Occipital lobe (tissue), 2 donors: ENCODE data around the gene VSTM4. TPM values are rescaled to one million over a fixed set of nuclear protein-coding genes. Genes with fewer than 3 reads are reported as not detected.

Source experiments
- DNase-seq: peaks from one replicate; lab custom pipeline; 2025; lab: John Stamatoyannopoulos, UW
- total RNA-seq: library from RNA; depleted of rRNA; stranded (reverse); fragments of >200 nt; gene quantifications from one replicate; pipeline ENCODE4 v1.2.3, GENCODE V29; 2014

The VSTM4 gene
- total RNA-seq, 1 donor from 2014 or later: 2.3 TPM

DNA sequence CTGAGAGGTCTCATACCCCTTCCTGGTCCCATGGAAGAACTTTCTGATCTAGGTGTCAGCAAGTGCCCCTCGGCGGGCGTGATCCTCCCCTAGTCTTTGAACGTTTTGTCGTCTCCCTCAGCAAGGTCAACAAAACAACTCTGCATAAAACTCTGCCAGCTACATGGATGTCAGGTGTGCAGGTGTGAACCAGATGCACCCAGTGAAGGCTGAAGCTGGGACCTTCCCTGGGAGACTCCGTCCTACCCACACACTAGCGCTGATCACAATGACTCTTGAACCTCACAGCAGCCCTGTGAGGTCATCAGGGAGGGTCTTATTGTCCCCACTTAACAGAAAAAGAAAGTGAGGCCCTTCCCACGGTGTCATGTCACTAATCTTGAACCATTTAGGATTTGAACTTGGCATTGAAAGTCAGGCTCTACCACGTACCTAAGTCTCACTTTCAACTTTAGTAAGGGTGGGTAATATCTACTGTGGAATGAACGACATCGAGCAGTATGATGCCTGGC, 68.1 kb downstream of the VSTM4 start:
- DNase-seq: no peak

DNA sequence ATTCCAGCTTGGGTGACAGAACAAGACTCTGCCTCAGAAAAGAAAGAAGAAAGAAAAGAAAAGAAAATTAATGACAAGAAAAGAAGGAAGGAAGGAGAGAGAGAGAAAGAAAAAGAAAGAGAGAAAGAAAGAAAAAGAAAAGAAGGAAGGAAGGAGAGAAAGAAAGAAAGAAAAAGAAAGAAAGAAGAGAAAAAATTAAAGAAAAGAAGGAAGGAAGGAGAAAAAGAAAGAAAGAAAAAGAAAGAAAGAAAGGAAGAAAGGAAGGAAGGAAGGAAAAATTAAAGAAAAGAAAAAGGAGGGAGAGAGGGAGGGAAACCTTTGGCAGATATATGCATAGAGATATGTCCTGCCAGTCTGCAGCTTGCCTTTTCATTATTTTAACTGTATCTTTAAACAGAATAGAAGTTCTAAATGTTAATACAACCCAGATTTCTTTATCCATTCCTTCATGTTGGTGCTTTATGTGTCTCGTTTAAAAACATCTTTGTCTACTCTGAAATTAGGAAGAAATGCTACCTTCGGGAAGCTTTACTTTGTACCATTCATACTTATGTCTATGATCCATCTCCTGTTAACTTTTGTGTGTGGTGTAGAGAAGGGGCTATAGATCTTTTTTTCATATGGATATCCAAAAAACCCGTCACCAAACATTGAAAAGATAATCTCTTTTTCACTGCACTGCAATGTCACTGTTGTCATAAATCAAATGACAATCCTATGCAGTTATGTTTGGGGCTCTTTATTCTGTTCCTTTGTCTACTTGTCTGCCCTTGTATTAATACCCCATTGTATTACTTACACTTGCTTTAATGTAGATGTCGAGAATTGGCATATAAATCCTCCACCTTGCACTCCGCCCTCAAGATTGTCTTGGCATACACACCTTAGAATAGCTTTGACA, 70.8 kb downstream of the VSTM4 start:
- DNase-seq: no peak

DNA sequence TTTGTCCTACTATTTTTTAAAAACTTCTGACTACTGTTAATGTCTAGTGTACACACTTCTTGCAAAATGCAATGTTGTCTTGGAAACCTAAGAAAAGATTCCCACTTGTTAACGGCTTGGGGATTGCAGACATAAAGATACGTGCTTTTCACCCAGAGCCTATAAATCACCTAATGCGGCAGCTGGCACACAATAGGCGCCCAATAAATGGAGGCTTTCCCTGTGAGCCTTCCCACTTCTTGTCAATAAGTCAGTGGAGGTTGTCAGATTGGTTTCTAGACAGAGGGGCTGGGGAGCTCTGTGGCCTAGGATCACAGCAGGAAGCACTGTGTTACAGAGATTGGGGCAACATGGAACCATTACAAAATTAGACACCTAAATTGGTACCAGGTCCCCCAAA, 74.7 kb downstream of the VSTM4 start:
- DNase-seq: no peak

DNA sequence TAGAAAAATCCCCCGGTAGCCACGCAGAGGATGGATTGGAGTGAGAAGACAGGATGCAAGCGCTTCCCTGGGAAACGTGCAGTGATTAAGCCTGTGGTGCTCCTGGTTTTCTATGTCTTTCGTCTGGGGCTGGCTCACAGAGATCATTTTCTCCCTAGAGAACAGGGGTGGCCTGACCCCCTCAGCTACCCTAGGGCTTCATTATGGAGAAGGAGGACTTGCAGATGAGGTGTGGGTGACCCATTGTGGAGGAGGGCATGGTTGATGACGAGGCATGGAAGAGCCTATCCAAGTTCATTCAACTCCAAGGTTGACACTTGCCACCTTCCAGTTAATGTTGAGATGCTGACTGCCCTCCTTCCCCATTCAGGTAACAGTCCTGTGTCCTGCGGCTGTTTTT, 75.9 kb downstream of the VSTM4 start:
- DNase-seq: no peak

DNA sequence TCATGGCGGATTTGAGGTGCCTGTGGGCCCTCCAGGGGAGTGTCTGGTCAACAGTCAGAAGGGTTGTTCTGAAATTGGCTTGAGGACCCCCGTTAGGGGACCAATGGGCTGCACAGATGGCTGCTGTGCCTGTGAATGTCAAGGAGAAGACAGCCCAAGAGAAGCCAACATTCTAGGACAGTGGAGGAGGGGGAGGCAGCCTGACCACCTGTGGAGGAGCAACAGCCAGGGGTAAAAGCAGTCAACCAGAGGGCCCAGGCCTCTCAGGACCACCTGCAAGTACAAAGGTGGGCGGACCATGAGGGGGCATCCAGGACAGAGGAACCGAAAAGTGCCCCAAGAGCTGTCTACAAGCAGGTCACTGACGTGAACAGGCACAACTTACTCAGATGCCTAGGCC, 76.6 kb downstream of the VSTM4 start:
- no peak for DNase-seq

DNA sequence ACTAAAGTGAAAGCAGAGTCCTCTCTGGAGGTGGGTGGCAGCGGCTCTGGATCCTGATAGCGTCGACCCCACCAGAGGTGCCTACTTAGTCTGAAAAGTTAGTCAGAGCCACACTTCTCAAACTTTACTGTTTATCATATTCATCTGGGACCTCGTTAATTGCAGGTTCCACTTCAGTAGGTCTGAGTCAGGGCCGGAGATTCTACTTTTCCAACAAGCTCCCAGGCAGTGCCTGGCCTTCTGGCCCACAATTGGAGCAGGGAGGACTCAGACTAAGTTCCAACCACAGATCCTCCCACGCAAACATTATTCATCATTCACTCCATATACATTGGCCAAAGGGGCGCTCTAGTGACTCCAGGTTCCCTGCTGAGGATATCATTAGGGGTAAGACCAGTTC, 78.1 kb downstream of the VSTM4 start:
- no peak for DNase-seq

DNA sequence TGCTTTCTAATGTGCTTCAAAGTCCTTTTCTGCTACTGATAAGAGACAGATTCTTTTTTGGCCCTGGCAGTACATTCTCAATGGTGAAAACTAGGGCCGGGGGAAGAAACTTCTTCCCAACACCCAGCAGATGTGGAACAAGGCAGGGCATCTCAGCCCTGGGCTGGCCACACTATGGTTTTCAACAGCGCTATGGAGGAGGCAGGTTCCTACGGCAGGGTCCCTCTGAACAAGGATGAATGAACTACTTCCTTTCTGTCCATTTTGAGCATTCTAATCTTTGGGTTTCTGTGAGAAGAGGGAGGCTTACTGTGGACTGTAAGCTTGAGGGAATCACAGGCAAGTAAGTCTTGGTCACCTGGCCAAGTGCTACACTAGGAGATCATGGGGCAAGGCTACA, 78.7 kb downstream of the VSTM4 start:
- no peak for DNase-seq

DNA sequence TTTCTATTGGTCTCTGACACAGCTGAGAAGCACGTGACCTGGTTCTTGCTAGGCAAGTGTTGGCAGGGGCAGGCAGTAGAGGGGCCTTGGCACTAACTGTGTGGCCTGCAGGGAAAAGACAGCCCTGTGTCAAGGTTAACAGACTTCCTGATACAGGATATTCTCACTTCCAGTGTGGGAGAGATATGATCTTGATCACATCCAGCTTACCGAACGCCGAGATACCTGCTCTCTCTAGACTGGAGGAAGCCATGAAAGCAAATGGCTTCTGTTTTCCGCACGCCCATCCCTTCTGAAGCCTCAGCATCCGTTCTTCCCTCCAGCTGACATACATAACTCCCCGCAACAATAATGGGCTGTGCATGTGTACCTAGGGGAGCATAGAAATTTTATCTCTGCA, 79.4 kb downstream of the VSTM4 start:
- no peak for DNase-seq

DNA sequence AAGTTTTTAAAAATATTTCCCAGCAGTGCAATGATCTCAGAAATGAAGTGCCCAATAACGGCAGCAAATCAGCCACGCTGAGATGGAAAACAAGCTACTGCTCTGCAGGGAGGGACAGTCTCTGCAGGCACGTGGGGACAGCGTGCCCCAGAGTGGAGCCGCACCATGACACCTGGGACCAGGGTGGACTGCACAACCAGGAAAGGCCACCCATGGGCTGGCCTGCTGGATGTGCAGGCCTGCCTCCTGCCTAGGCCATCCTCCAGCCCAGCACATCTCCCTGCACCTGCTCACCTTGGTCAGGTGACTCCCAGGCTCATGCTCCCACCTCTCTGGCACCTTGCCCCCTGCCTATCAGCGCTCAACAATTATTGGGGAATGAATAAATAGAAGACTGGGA, 80.4 kb downstream of the VSTM4 start:
- DNase-seq: no peak

DNA sequence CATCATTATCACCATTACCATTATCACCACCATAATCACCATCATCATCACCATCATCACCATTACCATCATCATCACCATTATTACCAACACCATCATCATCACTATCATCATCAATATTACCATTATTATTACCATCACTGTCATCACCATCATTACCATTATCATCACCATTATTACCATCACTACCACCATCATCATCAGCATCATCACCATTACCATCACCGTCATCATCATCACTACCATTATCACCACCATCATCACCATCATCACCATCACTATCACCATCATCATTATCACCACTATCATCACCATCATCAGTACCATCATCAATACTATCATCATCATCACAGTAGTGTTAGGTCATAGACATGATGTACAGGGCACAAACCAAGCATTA, 81.4 kb downstream of the VSTM4 start:
- DNase-seq: no peak

DNA sequence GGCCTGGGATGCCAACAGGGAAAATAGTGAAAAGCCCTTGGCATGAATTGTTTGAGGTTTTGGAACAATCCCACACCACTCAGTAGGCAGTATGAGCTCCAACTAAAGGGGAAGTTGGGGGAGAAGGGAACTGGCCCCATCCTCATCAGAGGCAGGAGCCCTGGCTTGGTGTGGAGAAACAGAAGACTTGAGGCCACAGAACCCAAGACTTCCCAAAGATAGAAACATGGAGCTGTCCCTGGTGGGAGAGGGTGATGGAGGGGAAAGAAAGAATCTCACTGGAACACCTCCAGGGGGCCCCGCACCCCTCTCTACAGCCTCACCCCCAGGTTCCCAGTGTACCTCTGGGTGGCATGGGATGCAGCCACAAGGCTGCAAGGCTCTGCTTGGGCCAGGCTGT, 85.7 kb downstream of the VSTM4 start:
- DNase-seq: no peak

DNA sequence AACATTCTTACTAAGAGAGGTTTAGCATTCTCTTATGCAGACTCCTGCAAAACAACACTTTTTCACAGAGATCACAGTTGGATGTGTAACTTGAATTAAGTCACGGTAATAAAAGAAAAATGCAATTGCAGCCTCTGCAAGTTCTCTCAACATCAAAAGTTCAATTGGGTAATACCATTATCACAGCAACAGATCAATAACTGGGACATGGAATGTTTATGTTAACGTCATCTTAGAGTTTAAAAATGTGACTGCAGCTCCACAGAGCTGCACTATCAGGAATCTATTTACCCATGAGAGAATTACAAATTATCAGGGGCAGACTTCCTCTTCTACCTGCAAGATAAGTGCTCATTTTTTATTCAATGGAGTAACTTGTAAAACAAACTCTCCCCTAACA, 86.7 kb downstream of the VSTM4 start:
- DNase-seq: no peak

DNA sequence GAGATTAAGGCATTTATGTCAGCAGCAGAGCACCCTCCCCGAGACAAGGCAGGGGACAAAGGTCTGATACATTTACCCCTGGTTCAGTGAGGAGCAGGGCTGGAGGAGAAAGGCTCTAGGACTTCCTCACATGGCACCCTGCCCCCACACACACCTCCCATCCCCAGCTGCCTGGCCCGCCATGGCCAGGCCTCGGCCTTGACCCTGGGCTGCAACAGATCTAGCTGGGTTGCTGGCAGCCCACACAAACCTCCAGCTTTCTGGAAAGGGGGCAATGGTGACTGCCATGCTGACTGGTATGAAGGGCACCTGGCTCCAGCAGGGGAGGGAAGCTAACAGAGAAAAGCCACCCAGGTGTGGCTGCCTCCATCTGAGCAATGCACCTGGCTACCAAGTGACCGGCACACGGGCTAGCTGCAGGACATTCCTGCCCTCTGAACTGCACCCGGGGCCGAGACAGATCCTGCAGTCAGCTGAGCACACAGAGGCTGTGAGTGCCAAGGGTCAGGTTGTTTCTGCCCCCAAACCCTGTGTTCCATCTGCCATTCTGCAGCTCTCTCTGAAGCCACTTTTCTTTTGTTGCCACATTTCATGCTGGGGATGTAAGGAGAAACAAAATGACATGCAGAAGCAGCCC, 89.9 kb downstream of the VSTM4 start:
- DNase-seq: no peak

DNA sequence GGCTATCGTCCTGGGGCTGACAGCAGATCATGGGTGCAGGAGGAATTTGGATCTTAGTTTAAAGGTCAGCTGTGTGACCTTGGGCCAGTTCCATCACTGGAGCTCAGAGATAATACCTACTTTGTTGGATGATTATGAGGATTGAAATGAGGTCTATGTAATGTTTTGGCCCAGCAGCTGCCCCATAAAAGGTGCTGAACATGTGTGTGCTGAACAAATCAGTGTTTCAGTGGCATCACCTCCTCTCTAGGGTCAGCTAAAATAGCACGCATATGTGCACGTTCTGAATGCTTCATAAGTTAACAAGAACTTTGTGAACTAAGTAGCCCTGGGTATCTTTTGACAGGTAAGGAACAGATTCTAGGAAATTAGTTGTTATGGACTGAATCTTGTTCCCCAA, 90.8 kb downstream of the VSTM4 start:
- no peak for DNase-seq

DNA sequence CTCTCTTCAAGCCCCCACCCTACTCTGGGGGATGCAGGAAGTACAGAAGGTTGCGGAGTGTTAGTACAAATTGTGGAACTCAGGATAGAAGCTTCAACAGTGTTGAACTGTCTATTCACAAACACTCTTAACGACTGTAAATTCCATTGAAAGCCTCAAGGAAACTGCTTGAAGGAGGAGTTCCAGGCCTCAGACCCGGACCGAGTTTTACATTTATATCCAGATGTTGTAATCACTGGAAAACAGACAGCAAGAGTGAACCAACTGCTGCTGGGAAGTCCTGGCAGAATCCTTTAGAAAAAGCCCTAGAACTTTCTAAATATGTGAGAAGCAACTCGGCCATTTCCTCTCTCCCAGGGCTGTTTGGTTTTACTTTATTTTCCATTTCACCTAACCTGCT, 91.6 kb downstream of the VSTM4 start:
- DNase-seq: no peak

DNA sequence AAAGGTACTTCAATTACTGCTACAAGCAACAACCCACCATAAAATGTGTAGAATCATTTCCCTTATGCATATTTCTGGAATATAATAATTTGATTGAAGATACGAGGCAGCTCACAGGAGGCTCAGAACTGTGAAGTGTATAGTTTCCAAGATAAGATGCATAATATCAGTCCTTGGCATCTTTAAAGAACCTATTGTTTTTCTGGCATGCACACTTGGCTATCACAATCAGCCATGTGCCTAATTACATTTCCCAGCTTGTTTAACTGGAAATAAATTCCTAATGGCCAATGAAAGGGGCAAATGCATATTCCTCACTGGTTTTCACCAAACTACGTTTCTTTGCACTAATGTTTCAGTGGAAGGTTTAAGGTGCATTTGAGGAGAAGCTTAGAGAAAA, 92.3 kb downstream of the VSTM4 start:
- DNase-seq: no peak

DNA sequence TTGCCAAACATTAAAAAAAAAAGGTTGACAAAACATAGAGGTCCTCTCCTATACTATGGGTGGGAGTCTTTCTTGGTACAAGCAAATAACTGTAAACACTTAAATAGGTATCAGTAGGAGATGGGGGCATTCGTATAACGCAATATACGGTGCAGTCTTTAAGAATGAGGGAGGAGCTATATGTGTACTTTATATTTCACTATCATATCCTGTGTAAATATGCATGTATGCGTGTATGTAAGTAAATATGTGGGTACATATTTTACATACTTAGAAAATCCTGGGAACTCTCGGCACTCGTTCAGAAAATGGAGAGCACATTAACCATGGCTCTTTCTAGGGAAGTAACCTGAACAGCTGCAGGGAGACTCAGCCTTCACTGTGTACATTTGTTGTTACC, 93.6 kb downstream of the VSTM4 start:
- DNase-seq: no peak

DNA sequence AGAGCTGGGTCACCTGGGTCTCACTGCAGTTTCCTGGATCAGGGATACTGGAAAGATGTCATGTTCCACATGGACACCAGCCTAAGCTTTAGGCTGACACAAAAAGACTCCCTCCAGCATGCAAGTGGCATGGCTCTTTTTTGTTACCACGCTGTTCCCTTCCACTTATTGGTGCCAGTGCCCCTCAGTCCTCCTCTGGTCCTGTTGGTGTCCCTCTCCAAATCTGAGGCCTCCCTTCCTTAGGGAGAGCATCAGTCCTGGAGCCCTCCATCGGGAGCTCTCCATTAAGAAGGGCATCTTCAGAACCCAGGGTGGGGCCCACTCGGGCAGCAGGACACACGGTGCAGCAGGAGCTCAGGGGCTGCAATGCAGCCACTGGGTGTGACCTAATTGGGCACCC, 99.6 kb downstream of the VSTM4 start:
- no peak for DNase-seq

DNA sequence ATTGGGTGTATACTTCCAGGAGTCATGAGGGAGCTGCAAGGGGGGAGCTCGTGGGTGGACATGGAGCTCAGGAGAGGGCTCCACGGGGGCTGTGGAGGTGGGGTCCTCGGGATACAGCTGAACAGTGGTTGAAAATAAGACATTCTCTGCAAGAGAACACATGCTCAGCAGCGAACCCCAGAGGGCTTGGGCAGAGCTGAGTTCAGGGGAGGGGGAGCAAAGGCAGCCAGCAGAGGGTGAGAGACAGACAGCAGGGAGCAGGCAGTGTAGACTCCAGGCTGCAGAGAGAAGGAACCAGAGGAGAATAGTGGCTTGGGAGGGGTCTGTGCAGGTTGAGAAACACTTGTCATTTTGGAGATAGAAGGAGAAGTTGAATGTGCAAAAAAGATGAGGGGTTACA, 102.7 kb downstream of the VSTM4 start:
- no peak for DNase-seq

DNA sequence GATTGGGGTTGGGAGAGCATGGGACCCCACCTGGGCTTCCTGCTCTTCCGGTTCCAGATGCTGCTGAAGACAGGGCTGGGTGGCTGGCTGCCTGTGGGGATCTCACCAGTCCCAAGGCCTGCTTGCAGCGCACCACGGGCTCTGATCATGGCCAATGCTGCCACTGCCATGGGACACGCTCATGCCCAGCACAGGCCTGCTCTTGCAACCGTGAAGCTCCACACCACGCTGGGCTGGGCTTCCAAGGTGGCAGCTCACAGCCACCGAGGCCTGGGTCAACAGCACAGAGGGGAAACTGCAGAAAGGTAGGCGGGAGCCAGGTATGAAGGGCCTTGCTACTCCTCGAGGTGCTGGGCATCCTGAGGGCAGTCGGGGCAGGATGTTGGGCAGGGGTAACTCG, 103.6 kb downstream of the VSTM4 start:
- no peak for DNase-seq

DNA sequence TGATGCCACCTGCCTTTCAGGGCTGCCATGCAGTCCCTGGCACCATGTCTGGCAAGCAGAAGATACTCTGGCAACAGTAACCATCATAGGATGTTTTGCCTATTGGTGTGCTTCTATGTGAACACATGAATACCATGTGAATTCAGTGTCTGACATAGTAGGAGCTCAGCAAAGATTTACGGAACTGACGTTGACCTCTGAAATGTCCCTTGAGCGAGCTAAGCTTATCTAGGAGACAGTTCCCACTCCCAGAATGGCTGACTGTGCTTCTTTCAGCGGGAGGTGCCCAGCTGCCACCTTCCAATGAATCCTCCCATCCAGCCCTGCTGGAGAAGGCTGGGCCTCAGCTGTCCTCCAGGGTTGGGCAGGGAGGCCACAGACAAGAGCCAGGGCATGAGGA, 104.5 kb downstream of the VSTM4 start:
- no peak for DNase-seq

DNA sequence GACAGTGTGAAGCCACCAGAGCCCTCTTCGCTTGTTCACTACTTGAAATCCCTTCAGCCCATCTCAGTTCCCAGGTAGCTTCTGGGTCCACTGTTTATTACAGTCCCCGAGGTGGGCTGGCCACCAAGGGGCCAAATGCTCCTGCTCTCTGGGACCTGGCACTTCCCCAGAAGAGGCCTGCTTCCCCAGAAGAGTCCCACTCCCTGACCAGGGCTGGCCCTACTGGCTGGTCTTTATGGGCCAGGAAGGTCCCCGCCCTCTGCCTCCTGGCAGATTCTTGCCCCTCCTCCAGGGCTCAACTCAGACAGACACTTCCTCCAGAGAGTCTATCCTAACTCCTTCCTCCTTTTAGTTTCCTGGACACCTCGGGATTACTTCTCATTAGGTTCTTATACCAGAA, 105.0 kb downstream of the VSTM4 start:
- no peak for DNase-seq
